ENCODE data around the gene CIAO2B.
"Not testable (repeated sequence)": the region's sequence is repeated elsewhere in the genome, so short reads cannot be mapped to it uniquely, and the experiment has no call there.

GRCh38 chr16:66934839-66935313 is 674 bp upstream of the CIAO2B start:
- TF ChIP-seq MAX (IDR thresholded peaks at IDR 0.05); EGR1 (IDR thresholded peaks at IDR 0.05; ENCODE audit: low read depth in 2 of 2); ATF3 (IDR thresholded peaks at IDR 0.05); FOXA2 (IDR thresholded peaks at IDR 0.05); CTCF (IDR thresholded peaks at IDR 0.05; ENCODE audit: low read depth, low read length, missing input control); YY1 (IDR thresholded peaks at IDR 0.05); REST (IDR thresholded peaks at IDR 0.05); RAD21 (IDR thresholded peaks at IDR 0.05); ZBTB33 (IDR thresholded peaks at IDR 0.05); TAF1 (conservative IDR thresholded peaks at IDR 0.05); SP1 (IDR thresholded peaks at IDR 0.05); RXRA (IDR thresholded peaks at IDR 0.05): not testable (repeated sequence)

Measured in liver (tissue), 3 donors.